ENCODE results near the gene NSMCE4A.

GRCh38 chr10:121926671-121927317, 48.2 kb downstream of the NSMCE4A start:
- TF ChIP-seq, protein P1, sequence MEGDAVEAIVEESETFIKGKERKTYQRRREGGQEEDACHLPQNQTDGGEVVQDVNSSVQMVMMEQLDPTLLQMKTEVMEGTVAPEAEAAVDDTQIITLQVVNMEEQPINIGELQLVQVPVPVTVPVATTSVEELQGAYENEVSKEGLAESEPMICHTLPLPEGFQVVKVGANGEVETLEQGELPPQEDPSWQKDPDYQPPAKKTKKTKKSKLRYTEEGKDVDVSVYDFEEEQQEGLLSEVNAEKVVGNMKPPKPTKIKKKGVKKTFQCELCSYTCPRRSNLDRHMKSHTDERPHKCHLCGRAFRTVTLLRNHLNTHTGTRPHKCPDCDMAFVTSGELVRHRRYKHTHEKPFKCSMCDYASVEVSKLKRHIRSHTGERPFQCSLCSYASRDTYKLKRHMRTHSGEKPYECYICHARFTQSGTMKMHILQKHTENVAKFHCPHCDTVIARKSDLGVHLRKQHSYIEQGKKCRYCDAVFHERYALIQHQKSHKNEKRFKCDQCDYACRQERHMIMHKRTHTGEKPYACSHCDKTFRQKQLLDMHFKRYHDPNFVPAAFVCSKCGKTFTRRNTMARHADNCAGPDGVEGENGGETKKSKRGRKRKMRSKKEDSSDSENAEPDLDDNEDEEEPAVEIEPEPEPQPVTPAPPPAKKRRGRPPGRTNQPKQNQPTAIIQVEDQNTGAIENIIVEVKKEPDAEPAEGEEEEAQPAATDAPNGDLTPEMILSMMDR (optimal IDR thresholded peaks at IDR 0.05 in 1 of 3, IDR thresholded peaks at IDR 0.05 in 1 of 3, conservative IDR thresholded peaks at IDR 0.05 in 1 of 3; ENCODE audit: extremely low read depth in 1 of 3, insufficient read depth in 2 of 3, low read length in 3 of 3), result no peak
- no peak for TF ChIP-seq EZH2 (IDR thresholded peaks at IDR 0.05; ENCODE audit: low read length)
